Liver (tissue), 3 donors: ENCODE measurements around the gene PLCB4.

Source experiments
- JUND ChIP-seq, 2 donors: IDR thresholded peaks; 2 replicates each; pipeline ENCODE4 v1.6.1; 2016; ENCODE audit warnings: antibody characterized with exemption in 2 of 2
- RAD21 ChIP-seq, 2 donors: IDR thresholded peaks; 2 replicates each; pipeline ENCODE4 v1.6.1; 2016; ENCODE audit warnings: antibody characterized with exemption in 2 of 2, mild to moderate bottlenecking in 2 of 2
- SP1 ChIP-seq: IDR thresholded peaks from 2 replicates; pipeline ENCODE4 v1.6.1; 2018; ENCODE audit warnings: antibody characterized with exemption, mild to moderate bottlenecking
- YY1 ChIP-seq: IDR thresholded peaks from 2 replicates; pipeline ENCODE4 v1.6.1; 2016; ENCODE audit warnings: antibody characterized with exemption, mild to moderate bottlenecking
- TF ChIP-seq, protein P1 (sequence below): fragments of 150-350 bp; IDR thresholded peaks from 2 replicates; pipeline ENCODE4 v1.5.1; 2017; ENCODE audit warnings: improper control_type of control experiment, low read depth, low read length; ENCODE audit not compliant: missing input control
- TF ChIP-seq, protein P2 (sequence below): IDR thresholded peaks from 2 replicates; pipeline ENCODE4 v1.6.1; 2016; ENCODE audit warnings: antibody characterized with exemption
- TF ChIP-seq, protein P3 (sequence below): IDR thresholded peaks from 2 replicates; pipeline ENCODE4 v1.6.1; 2016; ENCODE audit warnings: antibody characterized with exemption, mild to moderate bottlenecking
- TF ChIP-seq, protein P4 (sequence below): IDR thresholded peaks from 2 replicates; pipeline ENCODE4 v1.6.1; 2016; ENCODE audit warnings: antibody characterized with exemption
- donor health status: healthy.
- donor health status: healthy.

DNA sequence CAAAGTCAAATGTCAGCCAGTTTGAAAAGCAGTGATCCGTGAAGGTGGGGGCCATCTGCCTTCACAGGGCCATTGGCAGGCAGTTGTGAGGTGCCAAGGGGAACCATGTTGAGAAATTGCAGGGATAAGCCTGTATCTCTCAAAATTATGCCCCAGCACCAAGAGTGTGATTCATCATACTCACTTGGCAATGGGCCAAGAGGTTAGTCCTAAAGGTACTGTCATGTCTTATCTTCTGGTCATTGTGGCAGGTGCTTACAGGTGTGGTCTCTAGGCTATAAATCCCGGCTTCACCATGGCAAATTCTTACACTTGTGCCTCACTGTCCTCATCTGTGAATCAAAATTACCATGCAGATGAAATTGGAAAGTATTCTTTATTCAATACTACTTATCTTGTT, 294.8 kb downstream of the PLCB4 start:
- TF ChIP-seq, protein P1, sequence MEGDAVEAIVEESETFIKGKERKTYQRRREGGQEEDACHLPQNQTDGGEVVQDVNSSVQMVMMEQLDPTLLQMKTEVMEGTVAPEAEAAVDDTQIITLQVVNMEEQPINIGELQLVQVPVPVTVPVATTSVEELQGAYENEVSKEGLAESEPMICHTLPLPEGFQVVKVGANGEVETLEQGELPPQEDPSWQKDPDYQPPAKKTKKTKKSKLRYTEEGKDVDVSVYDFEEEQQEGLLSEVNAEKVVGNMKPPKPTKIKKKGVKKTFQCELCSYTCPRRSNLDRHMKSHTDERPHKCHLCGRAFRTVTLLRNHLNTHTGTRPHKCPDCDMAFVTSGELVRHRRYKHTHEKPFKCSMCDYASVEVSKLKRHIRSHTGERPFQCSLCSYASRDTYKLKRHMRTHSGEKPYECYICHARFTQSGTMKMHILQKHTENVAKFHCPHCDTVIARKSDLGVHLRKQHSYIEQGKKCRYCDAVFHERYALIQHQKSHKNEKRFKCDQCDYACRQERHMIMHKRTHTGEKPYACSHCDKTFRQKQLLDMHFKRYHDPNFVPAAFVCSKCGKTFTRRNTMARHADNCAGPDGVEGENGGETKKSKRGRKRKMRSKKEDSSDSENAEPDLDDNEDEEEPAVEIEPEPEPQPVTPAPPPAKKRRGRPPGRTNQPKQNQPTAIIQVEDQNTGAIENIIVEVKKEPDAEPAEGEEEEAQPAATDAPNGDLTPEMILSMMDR: no peak
- TF ChIP-seq, protein P2, sequence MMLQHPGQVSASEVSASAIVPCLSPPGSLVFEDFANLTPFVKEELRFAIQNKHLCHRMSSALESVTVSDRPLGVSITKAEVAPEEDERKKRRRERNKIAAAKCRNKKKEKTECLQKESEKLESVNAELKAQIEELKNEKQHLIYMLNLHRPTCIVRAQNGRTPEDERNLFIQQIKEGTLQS: no peak
- TF ChIP-seq JUND (IDR thresholded peaks at IDR 0.05) (no peak), SP1 (no peak), YY1 (no peak), RAD21 (IDR thresholded peaks at IDR 0.05) (no peak)
- TF ChIP-seq, protein P3, sequence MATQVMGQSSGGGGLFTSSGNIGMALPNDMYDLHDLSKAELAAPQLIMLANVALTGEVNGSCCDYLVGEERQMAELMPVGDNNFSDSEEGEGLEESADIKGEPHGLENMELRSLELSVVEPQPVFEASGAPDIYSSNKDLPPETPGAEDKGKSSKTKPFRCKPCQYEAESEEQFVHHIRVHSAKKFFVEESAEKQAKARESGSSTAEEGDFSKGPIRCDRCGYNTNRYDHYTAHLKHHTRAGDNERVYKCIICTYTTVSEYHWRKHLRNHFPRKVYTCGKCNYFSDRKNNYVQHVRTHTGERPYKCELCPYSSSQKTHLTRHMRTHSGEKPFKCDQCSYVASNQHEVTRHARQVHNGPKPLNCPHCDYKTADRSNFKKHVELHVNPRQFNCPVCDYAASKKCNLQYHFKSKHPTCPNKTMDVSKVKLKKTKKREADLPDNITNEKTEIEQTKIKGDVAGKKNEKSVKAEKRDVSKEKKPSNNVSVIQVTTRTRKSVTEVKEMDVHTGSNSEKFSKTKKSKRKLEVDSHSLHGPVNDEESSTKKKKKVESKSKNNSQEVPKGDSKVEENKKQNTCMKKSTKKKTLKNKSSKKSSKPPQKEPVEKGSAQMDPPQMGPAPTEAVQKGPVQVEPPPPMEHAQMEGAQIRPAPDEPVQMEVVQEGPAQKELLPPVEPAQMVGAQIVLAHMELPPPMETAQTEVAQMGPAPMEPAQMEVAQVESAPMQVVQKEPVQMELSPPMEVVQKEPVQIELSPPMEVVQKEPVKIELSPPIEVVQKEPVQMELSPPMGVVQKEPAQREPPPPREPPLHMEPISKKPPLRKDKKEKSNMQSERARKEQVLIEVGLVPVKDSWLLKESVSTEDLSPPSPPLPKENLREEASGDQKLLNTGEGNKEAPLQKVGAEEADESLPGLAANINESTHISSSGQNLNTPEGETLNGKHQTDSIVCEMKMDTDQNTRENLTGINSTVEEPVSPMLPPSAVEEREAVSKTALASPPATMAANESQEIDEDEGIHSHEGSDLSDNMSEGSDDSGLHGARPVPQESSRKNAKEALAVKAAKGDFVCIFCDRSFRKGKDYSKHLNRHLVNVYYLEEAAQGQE: no peak
- TF ChIP-seq, protein P4, sequence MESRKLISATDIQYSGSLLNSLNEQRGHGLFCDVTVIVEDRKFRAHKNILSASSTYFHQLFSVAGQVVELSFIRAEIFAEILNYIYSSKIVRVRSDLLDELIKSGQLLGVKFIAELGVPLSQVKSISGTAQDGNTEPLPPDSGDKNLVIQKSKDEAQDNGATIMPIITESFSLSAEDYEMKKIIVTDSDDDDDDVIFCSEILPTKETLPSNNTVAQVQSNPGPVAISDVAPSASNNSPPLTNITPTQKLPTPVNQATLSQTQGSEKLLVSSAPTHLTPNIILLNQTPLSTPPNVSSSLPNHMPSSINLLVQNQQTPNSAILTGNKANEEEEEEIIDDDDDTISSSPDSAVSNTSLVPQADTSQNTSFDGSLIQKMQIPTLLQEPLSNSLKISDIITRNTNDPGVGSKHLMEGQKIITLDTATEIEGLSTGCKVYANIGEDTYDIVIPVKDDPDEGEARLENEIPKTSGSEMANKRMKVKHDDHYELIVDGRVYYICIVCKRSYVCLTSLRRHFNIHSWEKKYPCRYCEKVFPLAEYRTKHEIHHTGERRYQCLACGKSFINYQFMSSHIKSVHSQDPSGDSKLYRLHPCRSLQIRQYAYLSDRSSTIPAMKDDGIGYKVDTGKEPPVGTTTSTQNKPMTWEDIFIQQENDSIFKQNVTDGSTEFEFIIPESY: no peak
